HG03432 (cell line): ENCODE measurements around the gene FNDC3B.

ENCODE experiments used
- ATAC-seq: cut with Tn5 transposase; IDR thresholded peaks from one replicate; pipeline ENCODE4 v1.9.1; 2021; ENCODE audit warnings: mild to moderate bottlenecking, moderate library complexity; ENCODE audit not compliant: unreplicated experiment

Gene FNDC3B

DNA sequence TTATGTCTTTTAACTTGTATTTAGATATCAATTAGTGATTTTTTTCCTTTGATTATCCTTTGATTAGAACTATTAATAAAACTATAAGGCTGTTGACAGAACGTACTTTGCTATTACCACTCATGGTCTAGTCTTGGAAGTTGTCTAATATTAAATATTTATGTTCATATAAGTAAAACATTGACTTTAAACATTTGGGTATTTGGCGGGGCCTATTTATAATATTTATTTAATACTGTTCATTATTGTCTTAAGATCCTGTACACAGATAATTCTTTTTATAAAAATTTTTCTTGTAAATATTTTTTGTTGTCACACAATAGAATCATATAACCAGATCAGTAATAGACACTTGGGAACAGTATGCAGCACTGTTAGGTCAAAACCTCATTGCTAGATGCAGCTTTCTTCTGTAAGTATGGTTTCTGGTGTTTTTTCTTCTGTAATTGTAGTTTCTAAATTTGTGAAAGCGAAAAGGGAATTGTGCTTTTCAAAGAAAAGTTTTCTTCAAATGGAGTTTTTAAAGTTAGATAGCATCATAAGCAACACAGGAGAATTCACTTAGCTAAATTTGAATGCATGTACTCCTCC is 93.4 kb downstream of the FNDC3B start:
- peak; percentile 37 for ATAC-seq

DNA sequence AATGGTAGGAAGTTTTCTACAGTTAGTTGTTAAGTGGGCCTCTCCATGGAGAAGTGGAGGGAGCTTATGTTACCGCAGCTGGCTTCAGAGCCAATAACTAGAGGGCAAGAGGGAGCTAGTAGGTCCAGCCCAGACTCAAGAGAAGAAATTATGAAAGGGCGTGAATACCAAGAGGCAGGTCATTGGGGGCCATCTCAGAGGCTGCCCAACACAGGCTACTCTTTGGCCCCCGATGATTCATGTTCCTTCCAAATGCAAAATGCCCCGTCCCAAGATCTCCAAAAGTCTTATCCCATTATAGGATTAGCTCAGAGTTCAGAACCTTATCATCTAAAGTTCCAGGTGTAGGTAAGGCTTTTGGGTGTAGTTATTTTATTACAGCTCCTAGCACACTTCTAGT is 94.5 kb downstream of the FNDC3B start:
- ATAC-seq, result no peak

DNA sequence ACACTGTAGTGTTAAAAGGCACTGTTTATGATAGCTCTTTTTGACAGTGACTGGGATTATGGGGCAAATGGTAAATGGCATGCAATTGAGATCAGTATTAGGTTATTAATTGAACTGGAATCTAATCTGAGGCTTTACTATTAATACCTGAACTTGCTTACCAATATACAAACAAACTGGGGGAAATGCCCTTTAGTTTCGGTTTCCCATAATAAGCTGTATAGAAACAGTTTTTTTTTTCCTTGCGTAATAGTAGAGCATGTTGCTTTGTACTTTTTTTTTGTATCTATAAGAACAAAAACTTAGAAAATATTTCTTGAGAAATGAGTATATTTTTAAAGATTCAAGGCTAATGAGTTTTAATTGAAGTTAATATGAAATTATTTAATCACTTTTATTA is 95.0 kb downstream of the FNDC3B start:
- ATAC-seq, result peak; percentile 31

DNA sequence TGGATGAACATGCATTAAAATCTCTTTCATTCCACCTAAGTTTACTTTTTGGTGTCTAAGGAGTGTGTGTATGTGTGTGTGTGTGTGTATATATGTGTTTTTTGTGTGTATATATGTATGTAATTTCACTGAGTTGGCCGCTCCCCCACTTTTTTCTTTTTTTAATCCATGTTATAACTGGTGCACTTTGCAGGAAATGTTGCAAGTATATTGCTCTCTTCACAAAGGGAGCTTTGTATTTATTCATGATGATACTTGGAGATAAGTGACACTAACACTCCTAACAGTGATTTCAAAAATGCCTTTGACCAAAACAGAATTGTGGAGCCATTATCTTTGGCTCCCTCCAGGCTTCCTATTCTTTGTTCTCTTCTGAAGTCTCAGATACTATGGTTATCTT is 95.8 kb downstream of the FNDC3B start:
- no peak for ATAC-seq

DNA sequence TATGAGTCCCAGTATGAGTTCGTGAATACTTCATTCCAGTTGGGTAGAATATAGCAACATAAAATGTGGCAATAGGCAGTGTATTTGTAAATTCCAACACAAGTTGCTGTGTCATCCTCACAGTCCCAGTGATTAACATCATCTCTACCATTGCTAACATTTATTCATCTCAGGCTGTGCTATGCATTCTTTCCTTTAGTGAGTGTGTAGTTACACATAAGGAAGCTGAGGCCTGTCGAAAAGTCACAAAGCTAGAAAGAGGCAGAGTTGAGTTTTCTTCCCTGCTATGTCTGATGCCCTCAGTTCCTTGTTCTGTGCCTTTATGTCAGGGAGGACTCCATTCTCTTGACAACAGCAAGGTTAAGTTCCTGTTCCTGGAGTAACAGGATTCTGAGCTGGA is 96.4 kb downstream of the FNDC3B start:
- ATAC-seq, result no peak

DNA sequence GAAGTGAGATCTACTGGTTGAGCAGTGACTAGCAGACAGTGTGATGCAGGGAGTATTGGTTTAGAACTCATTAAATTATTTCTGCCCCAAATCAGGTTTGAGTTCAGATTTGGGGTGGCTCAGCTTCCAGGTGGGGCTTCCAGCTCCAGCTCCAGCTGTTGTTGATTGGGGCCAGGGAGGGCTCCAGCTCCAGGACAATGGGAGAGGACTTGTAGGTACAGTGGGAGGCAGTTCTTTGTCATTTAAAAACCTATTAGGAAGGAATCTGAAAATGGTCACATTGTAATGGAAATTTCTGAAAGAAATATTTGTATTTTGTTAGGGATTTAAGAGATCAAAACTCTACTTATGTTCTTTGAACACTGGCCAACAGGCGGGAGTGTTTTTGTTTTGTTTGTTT is 97.0 kb downstream of the FNDC3B start:
- no peak for ATAC-seq

DNA sequence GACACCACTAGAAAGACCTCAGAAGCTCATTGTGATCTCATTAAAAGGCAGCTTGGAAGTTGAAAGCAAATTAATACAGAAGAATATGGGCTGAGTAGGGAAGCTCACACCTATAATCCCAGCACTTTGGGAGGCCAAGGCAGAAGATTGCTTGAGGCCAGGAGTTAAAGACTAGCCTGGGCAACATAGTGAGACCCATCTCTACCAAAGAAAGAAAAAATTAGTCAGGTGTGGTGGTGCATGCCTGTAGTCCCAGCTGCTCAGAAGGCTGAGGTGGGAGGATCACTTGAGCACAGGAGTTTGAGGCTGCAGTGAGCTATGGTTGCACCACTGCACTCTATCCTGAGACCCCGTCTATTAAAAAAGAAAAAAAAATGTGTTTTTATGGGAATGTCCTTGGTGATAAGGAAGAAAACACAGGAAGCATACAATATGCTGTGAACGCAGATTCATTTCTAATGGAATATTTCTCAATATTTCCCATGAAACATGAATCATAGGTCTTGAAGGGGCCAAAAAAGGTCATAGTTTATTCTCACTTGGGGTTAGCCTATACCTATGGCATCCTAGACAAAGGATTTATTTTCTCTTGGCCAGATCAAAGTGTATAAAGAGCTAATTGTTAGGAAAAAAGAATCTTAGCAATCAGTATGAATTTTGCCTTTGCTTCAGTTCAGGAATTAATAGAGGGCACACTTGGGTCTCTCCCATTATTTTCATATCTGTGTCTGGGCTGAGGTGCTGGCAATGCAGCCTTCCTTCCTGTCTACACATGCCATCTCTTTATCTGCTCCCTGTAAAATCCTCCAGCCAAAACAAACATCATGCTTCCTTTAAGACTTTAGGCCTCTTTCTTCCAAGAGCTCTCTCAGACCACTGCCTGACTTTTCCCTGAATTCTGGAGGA is 98.2 kb downstream of the FNDC3B start:
- ATAC-seq, result no peak

DNA sequence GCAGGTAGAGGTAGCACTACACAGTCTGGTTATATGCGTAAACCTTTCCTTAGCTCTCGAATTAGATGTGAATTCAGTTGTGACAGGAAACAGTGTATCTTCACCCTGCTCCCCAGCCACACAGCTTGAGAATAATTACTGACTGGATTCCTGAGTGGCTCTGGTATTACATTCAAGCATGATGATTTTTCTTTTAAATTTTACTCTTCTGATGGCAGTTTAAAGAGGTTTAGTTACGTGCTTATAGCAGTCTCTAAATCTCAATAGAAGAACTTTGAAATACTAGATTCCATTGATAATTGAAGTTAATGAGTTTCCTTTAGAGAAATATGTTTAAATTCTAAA is 98.8 kb downstream of the FNDC3B start:
- ATAC-seq, result no peak

DNA sequence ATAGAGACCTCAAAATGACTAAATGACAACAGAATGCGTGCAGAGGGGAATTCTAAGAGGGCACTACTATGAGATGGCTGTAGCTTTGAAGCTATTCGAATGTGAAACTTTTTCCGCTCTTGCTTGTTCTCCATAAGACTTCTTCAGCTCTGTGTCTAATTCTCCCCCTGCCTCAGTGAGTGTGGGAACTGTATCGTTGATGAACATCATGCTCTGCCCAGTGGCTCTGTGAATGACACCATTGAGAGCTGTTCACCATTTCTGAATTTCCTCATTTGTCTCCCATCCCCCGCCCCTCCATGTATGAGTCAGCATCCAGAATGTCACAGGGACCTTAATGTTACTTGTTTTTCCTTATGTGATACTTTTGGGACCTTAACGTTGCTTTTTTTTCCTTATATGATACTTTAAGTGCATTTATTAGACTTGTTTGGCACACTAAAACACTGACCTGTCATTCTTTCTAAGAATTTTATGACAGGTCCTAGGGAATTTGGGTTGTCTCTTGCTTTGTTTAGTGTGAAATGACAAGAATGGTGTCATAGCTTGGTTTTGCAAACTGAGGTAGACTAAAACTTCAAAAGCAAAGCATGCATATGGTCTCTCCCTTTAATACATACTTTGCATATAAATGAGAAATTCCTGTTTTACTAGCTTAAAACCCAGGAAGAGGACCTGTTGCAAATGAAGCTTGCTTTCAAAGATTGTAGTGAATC is 99.6 kb downstream of the FNDC3B start:
- peak; percentile 47 for ATAC-seq

DNA sequence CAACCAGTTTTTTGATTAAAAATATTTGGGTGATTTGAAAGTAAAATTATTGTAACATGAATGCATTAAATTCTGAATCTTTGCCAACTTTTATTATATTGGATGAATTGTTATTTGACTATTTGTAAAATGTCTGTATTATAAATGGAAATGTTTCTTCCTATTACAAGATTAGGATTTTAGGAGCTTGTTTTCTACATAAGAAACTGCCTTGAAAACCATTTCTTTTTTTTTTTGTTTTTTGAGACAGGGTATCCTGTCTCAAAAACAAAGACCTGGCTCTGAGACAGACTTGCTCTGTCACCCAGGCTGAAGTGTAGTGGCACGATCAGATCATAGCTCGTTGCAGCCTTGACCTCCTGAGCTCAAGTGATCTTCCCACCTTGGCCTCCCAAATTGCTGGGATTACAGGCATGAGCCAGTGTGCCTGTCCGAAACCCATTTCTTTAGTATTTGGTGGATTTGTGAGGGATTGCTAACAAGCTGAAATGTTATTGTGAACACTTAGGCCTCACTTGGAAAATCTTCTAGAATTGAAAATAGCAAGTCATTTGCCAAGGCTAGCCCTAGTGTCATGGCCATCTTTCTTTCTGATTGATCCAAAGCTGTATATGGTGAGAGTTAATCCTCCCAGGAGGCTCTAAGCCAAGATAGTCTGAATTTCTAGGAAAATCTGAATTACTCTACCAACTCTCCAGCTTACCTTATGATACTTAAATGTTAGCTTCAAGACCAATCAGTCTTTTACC is 100.3 kb downstream of the FNDC3B start:
- ATAC-seq, result no peak

DNA sequence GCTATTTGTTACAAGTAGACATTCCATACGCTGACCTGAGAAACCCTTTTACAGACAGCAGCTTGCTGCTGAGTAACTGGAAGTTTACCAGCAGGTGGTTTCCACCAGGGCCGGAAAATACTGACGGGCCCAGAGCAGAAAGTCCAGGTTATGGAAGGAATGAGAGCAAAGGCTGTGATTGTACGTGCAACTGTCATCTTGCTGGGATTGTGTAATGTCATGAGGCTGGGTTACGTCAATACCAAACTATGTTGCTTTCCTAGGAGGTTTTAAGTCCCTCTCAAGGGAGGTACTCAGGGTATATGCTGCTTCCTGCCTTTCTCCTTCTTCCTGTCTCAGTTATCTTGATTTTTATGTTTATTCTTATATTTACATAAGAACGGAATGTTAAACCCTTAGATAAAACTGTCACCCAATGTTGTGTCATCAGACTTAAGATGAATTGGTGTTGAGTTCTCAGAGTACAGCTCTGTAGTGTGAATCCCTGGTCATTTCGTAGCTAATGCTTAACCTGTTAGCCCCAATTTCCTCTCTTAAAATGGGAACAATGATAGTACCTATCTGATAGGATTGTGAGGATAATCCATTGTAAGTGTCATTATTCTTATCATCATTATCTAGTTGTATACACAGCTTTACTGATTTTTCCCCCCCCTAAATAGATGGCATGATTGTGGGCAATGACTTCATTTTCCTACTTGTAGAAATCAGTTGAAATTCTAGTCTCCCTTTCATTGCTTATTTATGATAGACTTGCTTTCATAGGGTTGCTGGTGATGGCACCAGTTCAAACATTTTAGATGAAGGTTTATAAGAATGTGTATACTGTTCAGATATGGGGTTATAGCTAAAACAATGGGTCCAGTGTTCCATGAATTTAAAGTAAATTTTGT is 101.4 kb downstream of the FNDC3B start:
- ATAC-seq, result no peak

DNA sequence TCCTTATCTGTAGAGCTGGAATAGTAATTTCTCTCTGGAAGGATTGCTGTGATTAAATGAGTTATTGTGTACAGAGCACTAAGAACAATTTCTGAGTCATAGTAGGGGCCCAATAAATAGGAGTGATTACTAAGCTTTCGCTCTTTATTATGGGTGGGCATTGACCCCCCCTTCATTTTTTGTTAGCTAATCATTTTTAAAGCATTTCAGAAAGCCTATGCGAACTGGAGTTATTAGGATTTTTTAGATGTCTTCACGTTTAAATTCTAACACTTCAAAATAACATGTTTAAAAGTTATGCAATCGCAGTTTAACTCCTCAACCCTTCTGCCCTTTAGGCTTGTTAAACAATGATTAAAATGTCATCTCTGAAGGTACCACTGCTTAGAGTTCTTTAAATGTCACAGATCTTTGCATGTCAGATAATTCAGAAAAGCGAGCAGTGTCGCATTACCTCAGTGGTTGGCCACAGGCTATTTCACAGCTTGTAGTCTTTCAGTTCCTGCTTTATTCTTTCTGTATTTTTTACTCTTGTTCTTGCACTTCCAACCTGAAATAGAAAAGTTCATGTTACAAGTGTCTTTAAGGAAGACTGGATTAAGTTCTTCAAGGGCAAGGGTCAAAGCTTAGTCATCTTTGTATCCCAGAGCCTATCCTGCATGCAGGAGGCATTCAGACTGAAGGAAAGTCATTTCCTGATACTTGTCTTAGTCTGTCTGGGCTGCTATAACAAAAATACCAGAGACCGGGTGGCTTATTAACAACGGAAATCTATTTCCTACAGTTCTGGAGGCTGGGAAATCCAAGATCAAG is 102.9 kb downstream of the FNDC3B start:
- ATAC-seq, result peak; percentile 81

DNA sequence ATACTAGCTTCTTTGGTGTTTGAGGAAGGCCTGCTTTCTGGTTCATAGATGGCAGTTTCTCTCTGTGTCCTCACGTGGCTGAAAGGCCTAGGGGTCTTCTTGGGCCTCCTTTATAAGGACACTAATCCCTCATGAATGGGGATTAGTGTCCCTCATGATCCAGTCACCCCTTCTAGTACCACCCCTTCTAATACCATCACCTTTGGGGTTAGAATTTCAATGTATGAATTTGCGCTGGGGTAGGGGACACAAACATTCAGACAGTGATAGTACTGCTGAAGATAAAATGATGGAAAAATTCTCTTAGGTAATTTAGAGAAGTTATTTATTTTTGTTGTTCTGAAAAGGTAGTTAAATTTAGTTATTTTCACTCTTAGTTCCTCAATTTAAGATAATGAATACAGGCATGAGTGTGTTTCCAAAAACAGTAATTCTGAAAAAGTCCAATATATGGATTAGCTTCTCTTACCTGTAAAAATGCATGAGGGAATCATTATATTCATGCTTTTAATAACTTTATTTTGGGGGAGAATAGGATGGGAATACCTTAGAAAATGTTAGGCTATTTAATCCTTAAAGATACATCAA is 103.6 kb downstream of the FNDC3B start:
- no peak for ATAC-seq

DNA sequence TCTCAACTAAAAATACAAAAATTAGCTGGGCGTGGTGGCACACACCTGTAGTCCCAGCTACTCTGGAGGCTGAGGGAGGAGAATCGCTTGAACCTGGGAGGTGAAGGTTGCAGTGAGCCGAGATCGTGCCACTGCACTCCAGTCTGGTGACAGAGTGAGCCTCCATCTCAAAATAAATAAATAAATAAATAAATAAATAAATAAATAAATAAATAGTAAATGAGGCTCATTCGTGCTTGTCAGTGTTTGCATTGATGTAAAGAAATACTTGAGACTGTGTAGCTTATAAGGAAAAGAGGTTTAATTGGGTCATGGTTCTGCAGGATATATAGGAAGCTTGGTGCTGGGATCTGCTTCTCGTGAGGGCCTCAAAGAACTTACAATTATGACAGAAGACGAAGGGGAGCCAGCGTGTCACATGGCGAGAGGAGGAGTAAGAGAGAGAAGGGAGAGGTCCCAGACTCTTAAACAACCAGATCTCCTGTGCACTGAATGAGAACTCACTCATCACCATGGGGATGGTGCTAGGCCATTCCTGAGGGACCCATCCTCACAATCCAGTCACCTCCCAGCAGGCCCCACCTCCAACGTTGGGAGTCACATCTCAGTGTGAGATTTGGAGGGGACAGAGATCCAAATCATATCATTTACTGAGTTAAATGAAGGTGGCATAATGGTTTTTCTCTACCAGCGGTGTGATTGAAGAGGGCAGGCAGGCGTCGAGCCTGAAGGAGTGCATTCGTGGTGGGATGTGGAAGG is 104.5 kb downstream of the FNDC3B start:
- no peak for ATAC-seq

DNA sequence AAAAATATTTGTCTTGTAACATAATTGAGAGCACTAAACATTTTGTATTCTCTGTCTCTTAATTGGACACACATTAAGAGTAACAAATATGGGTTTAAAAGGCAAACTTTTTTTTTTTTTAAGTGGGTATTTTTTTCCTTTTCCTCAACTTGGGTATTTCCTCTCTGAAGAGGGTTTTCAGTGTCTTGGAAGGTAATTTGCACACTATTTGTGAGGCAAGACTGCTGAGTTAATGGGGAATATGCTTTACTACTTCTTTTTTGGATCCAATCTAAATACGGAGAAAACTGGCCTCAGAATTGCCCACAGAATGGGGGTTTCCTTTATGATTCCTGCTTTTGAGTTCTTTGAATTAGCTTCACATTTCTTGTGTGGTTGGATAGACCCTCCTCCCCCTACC is 105.2 kb downstream of the FNDC3B start:
- no peak for ATAC-seq

DNA sequence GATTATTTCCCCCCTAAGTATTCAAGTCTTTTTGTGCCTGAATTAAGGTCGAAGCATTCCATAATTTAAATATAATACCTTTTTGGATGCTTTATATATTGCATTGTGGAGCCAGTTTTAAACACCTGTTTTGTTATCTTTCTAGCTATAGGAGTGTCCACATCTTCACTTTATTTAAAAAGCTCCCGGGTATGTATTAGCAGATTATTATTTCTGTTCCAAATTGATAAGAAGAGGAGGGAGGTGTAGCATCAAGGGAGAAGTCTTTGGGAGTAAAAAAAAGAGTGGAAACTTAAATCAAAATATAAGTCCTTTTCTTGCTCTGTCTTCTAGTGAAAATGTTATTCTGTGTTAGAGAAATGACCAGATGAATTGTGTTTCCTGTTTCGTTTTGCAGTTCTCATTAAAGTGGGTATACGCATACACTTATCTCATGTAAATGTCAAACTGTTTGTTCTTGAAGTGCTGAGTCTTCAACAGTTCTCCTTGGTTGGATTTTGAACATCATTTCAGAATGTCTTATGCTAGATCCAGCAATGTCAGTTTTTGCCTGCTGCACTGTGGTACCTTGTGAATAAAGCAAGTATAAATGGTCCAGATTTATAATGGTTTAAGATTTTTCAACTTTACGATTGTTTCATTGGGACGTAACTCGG is 105.8 kb downstream of the FNDC3B start:
- no peak for ATAC-seq

DNA sequence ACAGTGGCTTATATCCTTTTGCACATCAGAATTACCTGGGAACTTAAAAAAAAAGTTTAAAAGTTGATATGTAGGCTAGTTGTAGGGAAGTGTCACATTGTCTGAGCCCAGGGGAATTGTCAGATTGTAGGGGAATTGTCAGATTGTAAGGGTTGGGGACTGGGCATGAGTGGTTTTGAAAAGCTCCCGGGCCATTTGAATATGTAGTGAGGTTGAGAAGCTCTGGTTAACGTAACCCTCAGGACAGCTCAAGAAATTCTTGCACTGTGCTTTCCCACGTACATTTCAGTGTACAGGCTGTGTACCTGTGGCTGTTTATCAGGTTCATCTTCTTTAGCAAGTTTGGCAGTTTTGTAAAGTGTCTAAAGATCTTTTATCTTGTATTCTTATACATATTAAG is 107.0 kb downstream of the FNDC3B start:
- no peak for ATAC-seq
